Suppressor macrophage treated with lipopolysaccharide for 4 hours (primary cell): Measurements from ENCODE around the gene CMTM4.

Experiments used
- DNase-seq: peaks from one replicate; pipeline ENCODE4 v3.0.0-alpha.2; 2020

The CMTM4 gene

DNA sequence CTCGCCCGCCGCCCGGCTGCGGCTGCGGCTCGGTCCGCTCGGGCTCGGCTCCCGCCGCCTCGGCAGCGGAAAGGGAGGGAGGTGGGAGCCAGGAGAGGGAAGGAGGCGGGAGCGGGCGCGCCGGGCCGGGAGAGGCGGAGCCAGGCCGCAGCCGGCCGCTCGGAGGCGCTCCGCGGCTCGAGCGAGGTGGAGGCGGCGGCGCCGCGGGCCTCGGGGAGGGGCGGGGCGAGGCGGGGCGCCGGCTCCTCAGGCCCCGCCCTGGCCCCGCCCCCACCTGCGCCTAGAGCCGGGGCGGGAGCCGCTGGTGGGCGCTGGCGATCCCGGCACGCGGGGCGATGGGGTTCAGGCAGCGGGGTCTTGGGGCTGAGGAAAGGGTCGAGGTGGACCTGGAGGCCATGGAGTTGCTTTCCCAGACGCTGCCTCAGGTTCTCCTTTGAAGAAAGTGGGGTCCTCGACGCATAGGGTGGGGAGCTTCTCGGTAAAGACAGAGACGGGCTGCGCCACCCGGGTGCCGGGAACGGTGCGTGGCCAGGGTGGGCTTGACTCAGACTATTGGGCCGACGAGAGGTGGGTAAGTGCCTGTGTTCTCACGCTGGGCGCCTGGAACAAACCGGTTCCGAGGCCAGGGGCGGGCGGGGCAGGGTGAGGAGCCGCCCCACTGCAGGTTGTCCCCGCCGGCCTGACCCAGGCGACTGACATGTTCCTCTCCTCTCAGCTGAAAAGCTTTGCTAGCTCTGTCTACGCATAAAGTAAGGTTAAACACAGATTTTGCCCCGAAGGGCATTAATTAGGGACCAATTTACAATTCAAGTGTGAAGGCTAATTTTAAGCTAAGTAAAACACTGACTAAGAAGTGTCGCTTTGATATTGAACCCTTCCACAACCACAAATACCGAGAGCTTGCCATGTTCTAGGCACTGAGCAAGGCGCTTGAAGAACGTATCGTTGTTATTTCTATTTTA, at the start of gene CMTM4:
CMTM4 (minus strand) TSS at position 75 of the 962 bp plus-strand sequence. CDS start 218 bp downstream, outside the sequence.
- DNase-seq = peak; percentile 94

DNA sequence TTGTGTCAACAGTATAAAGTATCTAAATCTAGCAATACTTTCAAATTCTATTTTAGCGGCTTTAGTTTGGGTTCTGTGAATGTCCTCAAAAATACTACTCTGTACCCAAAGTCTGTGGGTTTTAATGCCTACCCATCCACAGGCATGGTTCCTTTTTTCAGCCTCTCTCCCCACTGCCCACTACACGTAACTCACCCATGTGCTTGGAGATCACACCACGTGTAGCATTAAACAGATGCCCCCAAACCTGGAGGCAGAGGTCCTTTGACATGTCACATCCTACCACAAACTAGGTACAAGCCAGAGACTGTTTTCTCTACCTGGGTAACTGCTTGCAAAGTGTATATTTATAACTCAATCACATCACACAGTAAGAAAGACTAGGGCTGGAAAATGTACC, 49.5 kb upstream of the CMTM4 start:
- no peak for DNase-seq

DNA sequence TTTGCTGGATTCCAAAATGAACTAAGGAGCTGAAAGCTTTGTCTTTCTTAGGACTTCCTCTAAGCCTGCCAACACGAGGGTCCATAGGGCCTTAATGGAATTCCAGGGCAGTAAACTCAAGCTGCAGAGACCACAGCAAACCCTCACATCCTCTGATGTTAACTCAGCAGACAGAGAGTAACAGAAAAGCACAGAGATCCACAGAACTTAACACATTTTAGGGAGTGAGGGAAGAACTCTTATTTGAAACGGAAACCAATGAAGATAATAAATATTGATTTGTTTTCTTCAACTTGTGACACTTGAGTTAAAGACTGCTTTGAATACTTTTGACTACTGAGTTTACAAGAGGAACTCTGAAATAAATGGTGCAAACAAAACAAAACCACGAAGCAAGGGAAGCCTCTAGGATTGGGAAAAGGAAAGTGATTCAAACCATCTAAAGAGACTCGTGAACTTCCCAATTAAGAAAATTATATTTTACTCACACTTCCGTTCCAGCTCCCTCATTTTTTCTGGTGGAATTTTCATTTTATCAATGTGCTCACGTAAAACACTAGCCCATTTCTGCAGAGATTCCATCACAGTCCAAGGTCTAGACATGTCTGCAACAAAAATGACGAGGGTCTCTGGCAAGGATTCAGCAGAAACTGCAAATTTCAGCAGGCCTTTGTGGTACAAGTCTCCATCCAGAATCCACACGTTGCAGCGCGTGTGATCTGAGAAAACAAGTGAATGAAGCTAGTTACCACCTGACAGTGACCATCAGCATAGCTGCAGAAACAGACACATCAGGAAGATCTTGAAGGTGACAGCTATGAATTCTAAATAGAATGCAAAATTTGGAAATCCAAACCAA, 45.6 kb upstream of the CMTM4 start:
- peak; percentile 67 for DNase-seq

DNA sequence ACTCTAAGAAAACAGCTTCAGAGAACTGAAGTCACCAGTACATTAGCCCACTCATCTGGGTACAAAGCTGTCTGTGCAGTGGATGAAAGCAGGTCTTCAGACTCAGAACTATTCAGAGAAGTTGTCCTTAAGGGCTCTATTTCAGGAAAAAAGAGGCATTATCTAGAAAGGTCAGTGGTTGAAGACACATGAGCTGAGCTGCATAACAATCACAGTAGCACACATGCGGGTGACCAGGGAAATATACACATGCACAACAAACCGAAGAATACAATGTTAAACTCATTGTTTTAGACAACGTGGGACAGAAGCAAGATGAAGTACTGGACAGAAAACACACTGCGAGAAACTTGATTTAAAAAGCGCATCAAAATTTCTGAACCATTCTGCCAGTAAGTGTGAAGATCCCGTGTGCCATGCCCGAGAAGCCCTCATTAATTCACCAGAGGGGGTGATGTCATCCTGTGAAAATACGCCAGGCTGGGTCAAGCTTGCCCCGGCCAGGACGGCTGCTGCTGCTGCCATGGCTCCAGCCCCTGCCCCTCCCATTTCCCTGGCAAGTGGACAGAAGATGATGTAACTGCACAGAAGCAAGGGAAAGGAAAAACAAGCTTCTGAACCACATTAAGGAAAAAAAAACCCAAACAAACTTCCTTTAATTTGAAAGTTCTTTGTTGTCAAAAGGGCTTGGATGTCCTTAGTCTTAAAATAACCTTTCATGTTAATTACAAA, 44.8 kb upstream of the CMTM4 start:
- DNase-seq = peak; percentile 90

DNA sequence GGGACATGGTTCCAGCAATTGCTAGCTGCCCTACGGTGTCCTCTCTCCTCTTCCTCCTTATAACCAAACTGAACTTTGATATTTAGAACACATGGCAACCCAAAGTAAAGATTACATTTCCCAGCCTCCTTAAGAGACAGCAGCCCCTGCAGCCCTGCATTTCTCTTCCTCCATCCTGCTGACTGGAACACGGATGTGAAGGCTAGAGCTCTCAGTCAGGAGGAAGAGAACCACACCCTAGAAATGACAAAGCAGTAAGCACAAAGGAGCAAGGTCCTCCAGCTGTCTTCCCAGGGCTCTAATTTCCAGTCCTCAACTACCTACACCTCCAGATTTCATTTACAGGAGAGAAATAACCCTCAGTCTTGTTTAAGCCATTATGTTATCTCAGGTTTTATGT, 44.0 kb upstream of the CMTM4 start:
- DNase-seq = peak; percentile 52

DNA sequence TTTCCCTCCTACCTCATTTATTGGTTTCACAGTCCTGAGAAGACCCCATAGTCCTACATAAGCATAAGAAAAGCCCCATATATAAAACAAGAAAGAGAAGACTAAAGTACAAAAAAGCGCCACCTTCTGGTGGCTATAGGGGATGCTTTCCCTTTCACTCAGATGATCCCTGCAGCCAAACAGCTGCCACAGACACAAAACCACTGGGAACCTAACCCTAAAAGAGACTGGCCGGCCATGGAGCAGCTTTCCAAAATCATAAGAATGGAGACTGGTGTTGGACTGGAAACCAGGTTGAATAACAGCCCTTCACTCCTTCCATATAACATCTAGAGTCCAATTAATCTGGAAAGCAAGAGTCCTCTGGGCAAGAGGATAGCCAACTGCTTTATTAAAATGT, 43.5 kb upstream of the CMTM4 start:
- peak; percentile 53 for DNase-seq

DNA sequence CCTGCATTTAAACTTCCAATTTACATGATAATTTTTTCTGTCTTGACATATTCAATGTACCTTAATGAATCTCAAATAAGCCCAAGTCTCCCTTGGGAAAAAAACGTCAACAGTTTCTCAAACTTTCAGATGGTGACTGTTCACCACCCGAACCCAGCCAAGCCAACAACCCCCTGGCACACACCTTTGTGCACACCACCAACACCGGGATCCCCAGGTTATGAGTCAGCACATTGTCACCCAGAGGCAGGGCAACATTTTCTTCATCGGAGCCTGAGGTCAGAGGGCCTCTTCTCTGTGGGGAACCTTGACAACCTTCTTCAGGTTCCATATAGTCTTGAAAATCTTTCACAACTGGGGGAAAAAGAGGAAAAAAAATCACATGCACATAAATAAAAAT, 39.3 kb upstream of the CMTM4 start:
- DNase-seq = no peak

DNA sequence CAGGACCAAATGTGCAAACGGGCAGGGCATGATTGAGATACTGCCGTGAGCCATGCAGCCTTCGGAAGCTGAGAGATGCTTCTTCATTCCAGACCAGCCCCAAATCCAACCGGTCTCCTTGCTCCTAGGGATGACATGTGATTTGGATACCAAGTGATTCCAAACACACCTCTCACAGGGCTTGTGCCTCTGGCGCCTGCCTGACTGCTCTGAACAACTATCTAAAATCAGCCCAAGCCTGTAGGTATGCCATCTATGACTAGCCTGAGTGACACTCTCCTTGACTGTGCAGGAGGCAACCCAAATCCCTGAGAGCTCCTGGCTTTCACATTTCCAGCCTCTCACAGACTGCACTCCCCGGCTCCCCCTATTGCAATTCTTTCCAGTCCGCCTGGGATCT, 34.6 kb upstream of the CMTM4 start:
- no peak for DNase-seq

DNA sequence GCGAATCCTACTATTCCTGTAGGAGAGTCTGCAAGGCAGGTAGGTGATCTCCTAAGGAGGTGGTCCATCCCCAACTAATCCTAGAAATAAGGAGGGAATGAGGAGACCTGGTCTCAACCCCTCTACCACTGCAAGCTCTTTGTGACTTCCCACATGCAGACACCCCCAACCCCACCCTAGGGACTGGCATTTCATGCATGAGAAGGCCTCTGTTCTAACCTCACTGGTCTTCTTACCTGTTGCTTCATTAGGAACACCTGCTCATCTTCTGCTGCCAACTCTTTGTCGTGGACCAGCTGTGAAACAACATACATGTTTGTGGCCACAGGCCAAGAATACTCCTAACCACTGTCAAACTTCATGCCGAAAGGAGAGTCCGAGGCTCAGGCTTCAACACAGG, 32.3 kb upstream of the CMTM4 start:
- DNase-seq = no peak

DNA sequence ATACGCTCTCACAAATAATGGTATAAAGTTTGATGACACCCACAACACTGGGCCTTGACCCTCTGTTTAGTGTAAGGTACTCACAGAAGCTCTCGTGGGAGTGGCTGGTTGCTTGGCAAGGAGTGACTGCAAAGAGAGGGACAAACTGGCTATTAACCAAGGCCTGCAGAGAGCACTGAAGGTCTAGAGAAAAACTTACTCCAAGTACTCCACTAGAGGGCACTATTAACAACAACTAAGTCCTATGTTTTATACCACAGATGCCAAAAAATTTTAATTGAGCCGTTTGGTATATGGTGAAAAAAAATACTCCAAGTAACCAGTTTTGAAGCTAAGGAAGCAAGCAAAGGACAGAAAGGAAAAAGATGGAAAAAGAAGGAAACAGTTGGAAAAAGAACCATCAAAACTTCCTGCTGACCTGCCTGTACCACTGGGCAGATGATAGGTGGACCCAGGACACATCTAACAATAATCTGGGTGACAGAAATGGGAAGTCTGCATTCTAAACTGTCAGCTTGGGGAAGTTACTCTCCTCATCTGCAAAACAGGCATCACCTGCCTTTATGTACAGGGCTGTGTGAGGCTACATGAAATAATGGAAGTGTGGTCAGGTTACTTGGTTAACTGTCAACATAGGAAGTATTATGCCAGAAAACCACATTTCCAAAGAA, 31.7 kb upstream of the CMTM4 start:
- peak; percentile 76 for DNase-seq

DNA sequence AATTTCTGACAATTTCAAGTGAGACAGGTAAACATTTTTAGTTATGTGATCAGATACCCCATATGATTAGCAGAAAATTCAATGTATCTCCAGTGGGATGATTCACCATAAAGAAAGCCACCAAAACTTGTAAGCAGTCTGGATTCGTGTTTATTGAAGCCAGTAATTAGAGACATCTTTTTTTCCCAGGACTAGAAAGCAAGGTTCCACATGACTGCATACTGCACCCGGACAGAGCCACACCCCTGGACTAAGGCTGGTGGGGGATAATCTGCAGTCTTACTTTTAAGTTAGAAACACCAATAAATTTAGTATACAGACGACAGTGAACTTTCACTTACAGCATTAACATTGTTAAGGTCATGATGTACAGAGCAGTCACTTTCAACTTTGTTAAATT, 24.2 kb upstream of the CMTM4 start:
- no peak for DNase-seq

DNA sequence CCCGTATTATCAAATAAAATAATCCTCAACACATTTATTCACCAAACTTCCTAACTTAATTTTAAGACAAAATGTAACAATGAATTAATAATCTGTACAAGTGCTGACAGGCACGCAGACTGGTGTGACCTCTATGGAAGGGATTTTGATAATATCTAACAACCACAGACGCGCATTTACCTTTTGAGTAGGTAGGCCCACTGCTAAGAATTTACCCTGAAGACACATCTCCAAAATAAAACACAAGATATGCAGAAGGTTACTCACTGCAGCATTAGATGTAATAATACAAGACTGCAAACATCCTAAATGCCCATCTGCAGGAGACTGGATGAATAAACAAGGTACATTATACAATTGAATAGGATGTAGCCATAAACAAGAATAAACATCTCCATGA, 22.7 kb upstream of the CMTM4 start:
- no peak for DNase-seq

DNA sequence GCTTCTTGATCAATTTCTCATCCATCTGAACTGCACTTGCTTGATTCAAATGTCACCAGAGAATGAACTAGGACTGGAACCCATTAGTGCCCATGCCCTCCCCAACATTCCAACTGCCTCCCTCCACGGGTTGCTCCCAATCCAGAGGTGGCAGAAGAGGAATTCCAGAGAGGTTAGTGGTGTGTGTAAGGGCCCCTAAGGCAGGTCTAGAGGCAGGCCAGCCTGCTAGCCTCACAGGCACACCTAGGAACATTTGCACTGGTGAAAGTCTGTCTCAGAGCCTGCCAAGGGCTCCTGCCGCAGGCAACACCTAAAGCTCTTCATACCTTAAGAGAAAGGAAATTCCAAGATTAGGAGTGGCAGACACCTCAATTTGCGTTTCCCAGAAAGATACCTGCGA, 21.2 kb upstream of the CMTM4 start:
- DNase-seq = no peak

DNA sequence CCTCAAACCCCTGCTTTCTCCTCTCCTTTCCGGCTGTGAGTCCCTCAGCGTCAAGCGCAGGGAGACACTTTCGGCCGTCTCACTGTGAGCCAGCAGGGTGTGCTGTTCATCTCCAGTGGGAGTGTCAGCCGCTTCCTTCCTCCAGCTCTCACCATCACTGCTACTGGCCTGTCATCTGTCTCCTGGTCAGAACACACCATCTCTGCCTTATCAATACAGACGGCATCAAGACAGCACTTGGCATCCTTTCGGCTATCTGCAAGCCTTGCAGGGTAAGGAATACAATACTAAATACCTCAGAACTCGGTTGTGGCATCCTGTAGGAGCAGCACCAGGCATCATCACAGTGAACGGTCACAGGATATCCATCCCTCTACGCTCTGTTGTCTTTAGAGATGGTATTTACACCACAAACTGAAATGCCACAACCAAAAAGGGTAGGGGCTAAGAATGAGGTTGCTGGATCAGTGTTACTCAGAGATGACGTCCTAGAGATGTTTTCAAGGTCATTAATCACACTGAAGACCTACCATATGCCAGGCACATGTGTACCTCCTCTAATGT, 20.7 kb upstream of the CMTM4 start:
- peak; percentile 42 for DNase-seq

DNA sequence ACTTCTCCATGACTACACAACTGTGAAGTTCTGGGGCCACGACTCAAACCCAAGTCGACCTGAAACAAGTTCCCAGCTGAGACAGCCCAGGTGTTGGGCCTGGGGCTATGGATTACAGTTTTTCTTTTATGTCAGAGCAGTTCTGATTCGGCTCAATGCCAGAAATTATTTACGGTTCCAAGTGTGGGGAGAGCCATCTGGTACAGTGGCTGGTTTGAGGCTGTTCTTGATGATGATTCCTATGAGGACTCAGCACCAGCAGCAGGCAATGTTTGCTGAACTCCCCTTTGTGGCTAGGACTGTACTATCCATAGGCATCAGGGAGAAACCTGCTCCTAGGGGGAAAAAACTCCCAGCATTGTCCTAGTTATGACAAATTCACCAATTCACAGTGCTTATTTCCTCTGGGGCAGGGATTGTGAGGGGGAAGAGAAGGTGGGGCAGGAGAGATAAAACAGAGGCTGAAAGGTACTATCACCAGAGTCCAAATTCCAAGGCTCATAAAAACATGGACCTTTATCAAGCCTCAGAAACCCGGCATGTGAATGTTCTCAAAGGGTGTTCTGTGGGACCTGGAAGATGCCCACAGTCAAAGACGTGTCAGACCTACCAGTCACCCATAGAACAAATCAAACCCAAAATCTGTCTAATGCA, 18.2 kb upstream of the CMTM4 start:
- DNase-seq = no peak

DNA sequence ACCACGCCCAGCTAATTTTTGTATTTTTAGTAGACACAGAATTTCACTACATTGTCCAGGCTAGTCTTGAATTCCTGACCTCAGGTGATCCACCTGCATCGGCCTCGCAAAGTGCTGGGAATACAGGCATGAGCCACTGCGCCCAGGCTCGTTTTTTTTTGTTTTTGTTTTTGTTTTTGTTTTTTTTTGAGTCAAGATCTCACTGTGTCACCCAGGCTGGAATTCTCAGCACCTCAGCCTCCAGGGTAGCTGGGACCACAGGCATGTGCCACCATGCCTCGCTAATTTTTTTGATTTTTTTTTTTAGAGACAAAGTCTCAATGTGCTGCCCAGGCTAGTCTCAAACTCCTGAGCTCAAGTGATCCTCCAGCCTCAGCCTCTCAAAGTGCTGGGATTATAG, 17.5 kb upstream of the CMTM4 start:
- DNase-seq = no peak

DNA sequence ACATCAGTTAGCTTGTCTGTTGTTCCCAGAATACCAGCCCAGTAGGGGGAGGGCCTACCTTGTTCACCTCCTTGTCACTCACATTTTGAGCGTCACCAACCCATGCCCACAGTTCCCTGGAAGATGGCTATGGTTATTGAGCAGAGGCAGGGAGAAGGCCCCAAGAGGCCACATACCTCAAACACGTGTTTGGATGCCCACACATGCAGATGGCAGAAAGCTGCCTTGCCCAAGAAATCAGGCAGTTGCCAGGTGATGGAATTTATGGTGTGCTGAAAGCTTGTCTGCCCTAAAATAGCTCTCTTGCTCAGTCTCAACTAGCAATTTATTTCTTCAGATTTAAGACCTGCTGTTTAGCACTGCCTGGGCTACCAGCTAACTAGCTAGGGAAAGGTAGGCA, 16.5 kb upstream of the CMTM4 start:
- DNase-seq = no peak

DNA sequence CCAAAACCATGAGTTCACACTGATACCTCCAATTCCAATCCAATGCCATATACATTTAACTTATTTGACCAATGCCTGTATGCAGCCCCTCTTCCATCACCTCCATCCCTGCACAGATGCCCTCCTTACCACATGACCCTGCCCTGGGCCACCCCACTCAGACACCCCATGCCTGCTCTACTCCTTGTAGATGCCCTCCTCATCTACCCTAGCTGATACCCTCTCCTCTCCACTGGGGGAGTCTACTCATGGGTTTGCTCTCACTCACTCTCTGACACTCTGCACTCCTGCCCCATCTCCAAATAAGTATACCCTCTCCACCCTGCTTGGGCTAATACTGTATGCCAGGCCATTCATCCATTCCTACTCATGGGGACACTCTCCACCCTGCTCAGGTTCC, 16.0 kb upstream of the CMTM4 start:
- no peak for DNase-seq

DNA sequence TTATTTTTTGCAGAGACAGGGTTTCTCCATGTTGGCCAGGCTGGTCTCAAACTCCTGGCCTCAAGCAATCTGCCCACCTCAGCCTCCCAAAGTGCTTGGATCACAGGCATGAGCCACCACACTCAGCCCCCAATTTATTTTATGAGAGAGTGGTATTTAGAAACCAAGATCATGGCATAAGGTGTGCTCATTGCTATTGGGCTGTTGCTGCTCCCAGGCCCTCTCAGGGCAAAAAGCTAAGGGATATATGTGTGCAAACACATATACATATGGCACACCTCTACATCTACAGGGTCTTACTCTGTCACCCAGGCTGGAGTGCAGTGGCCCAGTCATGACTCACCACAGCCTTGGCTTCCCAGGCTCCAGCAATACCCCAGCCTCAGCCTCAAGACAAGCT, 15.0 kb upstream of the CMTM4 start:
- no peak for DNase-seq

DNA sequence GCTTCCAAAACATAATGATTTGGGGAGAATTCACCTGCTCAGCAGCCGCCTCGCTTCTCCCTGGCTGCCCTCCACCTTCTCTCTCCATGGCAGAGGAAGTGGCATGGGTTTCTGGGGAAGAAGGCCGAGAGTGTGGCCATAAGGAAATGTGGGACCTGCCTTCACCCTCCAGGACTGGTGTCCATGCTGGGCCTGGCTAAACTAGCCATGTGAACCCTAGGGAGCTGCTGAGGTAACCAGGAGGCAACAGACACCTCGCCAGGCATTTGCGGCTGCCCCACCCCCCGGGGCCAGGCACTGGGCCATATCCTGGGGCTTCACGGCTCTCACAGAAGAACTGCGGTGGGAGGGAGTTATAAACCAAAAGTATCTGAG, 9.9 kb upstream of the CMTM4 start:
- no peak for DNase-seq

DNA sequence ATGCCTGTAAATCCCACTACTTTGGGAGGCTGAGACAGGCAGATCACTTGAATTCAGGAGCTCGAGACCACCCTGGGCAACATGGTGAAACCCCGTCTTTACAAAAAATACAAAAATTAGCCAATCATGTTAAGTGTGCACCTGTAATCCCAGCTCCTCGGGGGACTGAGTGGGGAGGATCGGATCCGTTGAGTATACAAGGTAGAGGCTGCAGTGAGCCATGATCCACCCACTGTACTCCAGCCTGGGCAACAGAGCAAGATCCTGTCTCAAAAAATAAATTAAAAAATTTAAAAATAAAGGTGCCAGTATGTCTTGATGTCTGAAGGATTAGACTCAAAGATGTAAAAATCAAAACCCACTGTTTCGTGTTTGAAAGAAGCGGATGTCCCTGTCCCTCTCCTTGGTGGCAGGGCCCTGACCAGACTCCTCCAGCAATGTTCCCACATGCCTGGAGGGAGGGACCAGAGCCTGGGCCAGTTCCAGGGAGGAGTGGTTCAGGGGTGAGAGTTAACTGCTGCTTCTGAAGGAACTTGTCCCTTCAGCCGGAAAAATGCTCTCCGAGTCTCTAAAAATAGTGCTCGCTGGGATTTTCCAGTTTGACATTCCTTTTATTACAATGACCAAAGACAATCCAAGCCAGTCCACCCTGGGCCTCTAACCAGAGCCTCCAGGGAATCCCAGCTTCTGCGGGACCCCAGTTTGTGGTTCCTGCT, 9.4 kb upstream of the CMTM4 start:
- no peak for DNase-seq
